ENCODE data around the gene ASCC1.

GRCh38 chr10:72122221-72122620, 93.9 kb downstream of the ASCC1 start:
- no peak for TF ChIP-seq POLR2AphosphoS5 (IDR thresholded peaks at IDR 0.05; ENCODE audit: low read depth, low read length)
- no peak for TF ChIP-seq POLR2A (IDR thresholded peaks at IDR 0.05; ENCODE audit: low read depth, low read length)
- no peak for TF ChIP-seq TAF1 (IDR thresholded peaks at IDR 0.05; ENCODE audit: low read depth, low read length)

Measured in GM12891 (cell line).